ENCODE data around the gene CRADD. TPM values are rescaled to one million over a fixed set of nuclear protein-coding genes. Genes with fewer than 3 reads are reported as not detected.

Gene CRADD
- total and polyA plus RNA-seq, 2 donors (not counting 1 experiment from before 2014, with no cell fraction given): 5.8 to 15.1 TPM

GRCh38 chr12:93793983-93794382 is 116.8 kb downstream of the CRADD start:
- H3K9me3 ChIP-seq (ENCODE audit: control extremely low read depth in 1 of 3, control insufficient read depth in 2 of 3, insufficient read depth in 1 of 3, low read length in 2 of 3): no peaks in the 10 kb centered on the region
- no peaks in the 10 kb centered on the region for H3K4me1 ChIP-seq (ENCODE audit: control insufficient read depth in 2 of 2, insufficient read depth in 2 of 2, low read length in 2 of 2)
- H3K27ac Mint-ChIP-seq: no peak overlapping the region
- H3K9me3 Mint-ChIP-seq (ENCODE audit: insufficient read depth): peaks cover 3% of the 10 kb centered on the region
- no peak overlapping the region for H3K27ac ChIP-seq (ENCODE audit: low read length in 2 of 2)
- H3K4me2 ChIP-seq (replicated peaks; ENCODE audit: low read depth, low read length, poor library complexity, severe bottlenecking): no peak overlapping the region
- POLR2A ChIA-PET: no interaction called here
- H3K27me3 ChIP-seq (replicated peaks in 1 of 4; ENCODE audit: control extremely low read depth in 1 of 4, control insufficient read depth in 3 of 4, insufficient read depth in 4 of 4, low read length in 3 of 4): no peaks in the 10 kb centered on the region
- peaks cover 9% of the 10 kb centered on the region for H3K4me1 Mint-ChIP-seq
- no peaks in the 10 kb centered on the region for H3K36me3 ChIP-seq (replicated peaks in 1 of 2; ENCODE audit: control extremely low read depth in 1 of 2, control insufficient read depth in 1 of 2, extremely low read depth in 1 of 2, insufficient read depth in 2 of 2, low read length in 1 of 2)
- H3K9ac ChIP-seq (ENCODE audit: low read length): no peak overlapping the region
- H3K79me2 ChIP-seq (ENCODE audit: control insufficient read depth, insufficient read depth, low read length): no peaks in the 10 kb centered on the region
- no peaks in the 10 kb centered on the region for H3K27me3 Mint-ChIP-seq
- intact Hi-C loops (cut with micrococcal nuclease): no loop called here
- H4K20me1 ChIP-seq (ENCODE audit: control insufficient read depth, insufficient read depth, low read length, poor library complexity, severe bottlenecking): no peaks in the 10 kb centered on the region
- no peak overlapping the region for H2AFZ ChIP-seq (ENCODE audit: insufficient read depth, low read depth, low read length, poor library complexity, severe bottlenecking)
- DNase-seq: no peak
- H3K4me3 ChIP-seq (ENCODE audit: control extremely low read depth in 1 of 5, extremely low read depth in 1 of 5, insufficient read depth in 1 of 5, low read depth in 2 of 5, low read length in 4 of 5): no peak overlapping the region
- TF ChIP-seq EZH2 (IDR thresholded peaks at IDR 0.05; ENCODE audit: borderline replicate concordance, insufficient read depth, low read depth, low read length, poor library complexity, severe bottlenecking) (no peak), CTCF (IDR thresholded peaks at IDR 0.05) (no peak)
- no peak for ATAC-seq (ENCODE audit: low read depth)
- CTCF ChIA-PET: no interaction called here
- H3K4me3 Mint-ChIP-seq: no peak overlapping the region

GRCh38 chr12:93794738-93795137 is 117.6 kb downstream of the CRADD start:
- H3K9me3 ChIP-seq (ENCODE audit: control extremely low read depth in 1 of 3, control insufficient read depth in 2 of 3, insufficient read depth in 1 of 3, low read length in 2 of 3): no peaks in the 10 kb centered on the region
- CTCF ChIA-PET: no interaction called here
- ATAC-seq (ENCODE audit: low read depth): no peak
- Mint-ChIP-seq H3K4me1 (peaks cover 1% of the 10 kb centered on the region), H3K27me3 (no peaks in the 10 kb centered on the region), H3K27ac (no peak overlapping the region), H3K4me3 (no peak overlapping the region), H3K9me3 (ENCODE audit: insufficient read depth) (peaks cover 3% of the 10 kb centered on the region)
- WGBS (ENCODE audit: insufficient coverage): 100% methylated on average over 1 of the region's 2 CpGs
- no peaks in the 10 kb centered on the region for H3K4me1 ChIP-seq (ENCODE audit: control insufficient read depth in 2 of 2, insufficient read depth in 2 of 2, low read length in 2 of 2)
- H3K4me2 ChIP-seq (replicated peaks; ENCODE audit: low read depth, low read length, poor library complexity, severe bottlenecking): no peak overlapping the region
- no peaks in the 10 kb centered on the region for H3K27me3 ChIP-seq (replicated peaks in 1 of 4; ENCODE audit: control extremely low read depth in 1 of 4, control insufficient read depth in 3 of 4, insufficient read depth in 4 of 4, low read length in 3 of 4)
- POLR2A ChIA-PET: no interaction called here
- no peak overlapping the region for H2AFZ ChIP-seq (ENCODE audit: insufficient read depth, low read depth, low read length, poor library complexity, severe bottlenecking)
- H4K20me1 ChIP-seq (ENCODE audit: control insufficient read depth, insufficient read depth, low read length, poor library complexity, severe bottlenecking): no peaks in the 10 kb centered on the region
- intact Hi-C loops (cut with micrococcal nuclease): no loop called here
- no peak for DNase-seq
- no peaks in the 10 kb centered on the region for H3K79me2 ChIP-seq (ENCODE audit: control insufficient read depth, insufficient read depth, low read length)
- no peaks in the 10 kb centered on the region for H3K36me3 ChIP-seq (replicated peaks in 1 of 2; ENCODE audit: control extremely low read depth in 1 of 2, control insufficient read depth in 1 of 2, extremely low read depth in 1 of 2, insufficient read depth in 2 of 2, low read length in 1 of 2)
- TF ChIP-seq CTCF (IDR thresholded peaks at IDR 0.05) (no peak), EZH2 (IDR thresholded peaks at IDR 0.05; ENCODE audit: borderline replicate concordance, insufficient read depth, low read depth, low read length, poor library complexity, severe bottlenecking) (no peak)
- no peak overlapping the region for H3K9ac ChIP-seq (ENCODE audit: low read length)
- H3K4me3 ChIP-seq (ENCODE audit: control extremely low read depth in 1 of 5, extremely low read depth in 1 of 5, insufficient read depth in 1 of 5, low read depth in 2 of 5, low read length in 4 of 5): no peak overlapping the region
- H3K27ac ChIP-seq (ENCODE audit: low read length in 2 of 2): no peak overlapping the region
